B cell (primary cell): ENCODE results near the gene CEACAM20. TPM values are rescaled to one million over a fixed set of nuclear protein-coding genes. Genes with fewer than 3 reads are reported as not detected.
"Not testable (repeated sequence)": the region's sequence is repeated elsewhere in the genome, so short reads cannot be mapped to it uniquely, and the experiment has no call there.

Experiments
- ATAC-seq: fragments of 200-7000 bp; cut with Tn5 transposase; one replicate; pipeline ENCODE4 v1.10.0; 2021; ENCODE audit warnings: low read depth, mild to moderate bottlenecking, moderate number of reproducible peaks, moderate library complexity
- CTCF ChIA-PET: fragments of 350-600 bp; sonication (Branson Sonifier 250); formaldehyde crosslinking; loops from one replicate; lab custom pipeline; 2021; ENCODE audit warnings: antibody characterized with exemption, inconsistent platforms; lab: Charles Lee
- POLR2A ChIA-PET: fragments of 350-600 bp; sonication (Branson Sonifier 250); formaldehyde crosslinking; loops from one replicate; lab custom pipeline; 2021; ENCODE audit warnings: antibody characterized with exemption; lab: Charles Lee
- DNase-seq: peaks from one replicate; pipeline ENCODE4 v3.0.0; 2013
- H2AFZ ChIP-seq: 2 replicates; pipeline ENCODE4 v1.6.1; 2012; ENCODE audit warnings: mild to moderate bottlenecking, low read depth, low read length; ENCODE audit not compliant: insufficient read depth, poor library complexity, severe bottlenecking
- H3K27ac ChIP-seq, 2 donors: 1 replicate in 1 of 2; 2 replicates in 1 of 2; pipeline ENCODE4 v1.5.1; 2012 to 2013; ENCODE audit warnings: low read length in 2 of 2, mild to moderate bottlenecking in 2 of 2, moderate library complexity in 1 of 2
- H3K27me3 ChIP-seq, 4 experiments: fragments of 200-600 bp in 1 of 4; sonication (generic) in 1 of 4; replicated peaks in 1 of 4; 1 replicate in 2 of 4; 2 replicates in 2 of 4; pipeline versions ENCODE4 v1.6.1 to v1.7.0; 2013 to 2016; ENCODE audit warnings: low read length in 3 of 4, mild to moderate bottlenecking in 2 of 4, mixed read lengths in 1 of 4, moderate library complexity in 1 of 4; ENCODE audit not compliant: insufficient read depth in 4 of 4, control insufficient read depth in 3 of 4; ENCODE audit errors: control extremely low read depth in 1 of 4
- H3K36me3 ChIP-seq, 2 experiments: replicated peaks in 1 of 2; 1 replicate in 1 of 2; 2 replicates in 1 of 2; pipeline versions ENCODE4 v1.6.1 to v1.7.1; 2013; ENCODE audit warnings: low read length in 1 of 2; ENCODE audit not compliant: insufficient read depth in 2 of 2, control insufficient read depth in 1 of 2; ENCODE audit errors: control extremely low read depth in 1 of 2, extremely low read depth in 1 of 2
- H3K4me1 ChIP-seq, 2 donors: fragments of 200-600 bp in 1 of 2; sonication (generic) in 1 of 2; 1 replicate in 1 of 2; 2 replicates in 1 of 2; pipeline versions ENCODE4 v1.5.1 to v1.6.1; 2013 to 2017; ENCODE audit warnings: low read length in 2 of 2; ENCODE audit not compliant: control insufficient read depth in 2 of 2, insufficient read depth in 2 of 2
- H3K4me2 ChIP-seq: replicated peaks from 2 replicates; pipeline ENCODE3; 2012; ENCODE audit warnings: mild to moderate bottlenecking, low read depth, low read length; ENCODE audit not compliant: poor library complexity, severe bottlenecking
- H3K4me3 ChIP-seq, 5 experiments: fragments of 200-600 bp in 1 of 5; sonication (generic) in 1 of 5; 1 replicate in 3 of 5; 2 replicates in 2 of 5; pipeline versions ENCODE4 v1.5.1 to v1.7.0; 2011 to 2016; ENCODE audit warnings: low read length in 4 of 5, mild to moderate bottlenecking in 4 of 5, low read depth in 2 of 5, control low read depth in 1 of 5, moderate library complexity in 1 of 5; ENCODE audit not compliant: insufficient read depth in 1 of 5; ENCODE audit errors: control extremely low read depth in 1 of 5, extremely low read depth in 1 of 5
- H3K79me2 ChIP-seq: fragments of 200-600 bp; sonication (generic); one replicate; pipeline ENCODE4 v1.6.0; 2016; ENCODE audit warnings: low read length; ENCODE audit not compliant: control insufficient read depth, insufficient read depth
- H3K9ac ChIP-seq: fragments of 200-600 bp; sonication (generic); 2 replicates; pipeline ENCODE4 v1.6.1; 2017; ENCODE audit warnings: mild to moderate bottlenecking, low read length, moderate library complexity
- H3K9me3 ChIP-seq, 3 donors: one replicate each; pipeline versions ENCODE4 v1.6.1 to v1.7.1; 2013; ENCODE audit warnings: low read length in 2 of 3; ENCODE audit not compliant: control insufficient read depth in 2 of 3, insufficient read depth in 1 of 3; ENCODE audit errors: control extremely low read depth in 1 of 3
- H4K20me1 ChIP-seq: 2 replicates; pipeline ENCODE4 v1.6.0; 2012; ENCODE audit warnings: mild to moderate bottlenecking, low read length; ENCODE audit not compliant: insufficient read depth, control insufficient read depth, poor library complexity, severe bottlenecking
- H3K27ac Mint-ChIP-seq: one replicate; pipeline ENCODE4 v1.8.0; 2021; ENCODE audit warnings: mixed read lengths
- H3K27me3 Mint-ChIP-seq: one replicate; pipeline ENCODE4 v1.8.0; 2021; ENCODE audit warnings: mixed read lengths
- H3K4me1 Mint-ChIP-seq: one replicate; pipeline ENCODE4 v1.8.0; 2021; ENCODE audit warnings: mixed read lengths
- H3K4me3 Mint-ChIP-seq: one replicate; pipeline ENCODE4 v1.8.0; 2021; ENCODE audit warnings: mixed read lengths
- H3K9me3 Mint-ChIP-seq: one replicate; pipeline ENCODE4 v1.8.0; 2022; ENCODE audit warnings: mixed read lengths; ENCODE audit not compliant: insufficient read depth
- WGBS: methylation state at CpG from one replicate; pipeline ENCODE4 v1.1.5; 2013; ENCODE audit warnings: missing lambda C conversion rate; ENCODE audit not compliant: insufficient coverage; 5-methylcytosine and 5-hydroxymethylcytosine counted together
- intact Hi-C: fragments of 100-400 bp; cut with micrococcal nuclease; formaldehyde crosslinking; loops from one replicate; pipeline ENCODE4 v1.10.0; 2022
- polyA plus RNA-seq: library from polyadenylated mRNA; depleted of rRNA; stranded (reverse); fragments of >200 nt; gene quantifications from 2 replicates; pipeline ENCODE4 v1.2.3, GENCODE V29; 2012
- small RNA-seq: library from RNA; depleted of rRNA; stranded (forward); fragments of <200 nt; gene quantifications from one replicate; pipeline ENCODE3, GENCODE V24; 2012; ENCODE audit warnings: low replicate concordance, low read depth; ENCODE audit not compliant: insufficient read length
- total RNA-seq, 2 donors: library from RNA; stranded (reverse); fragments of 120-200 nt in 1 of 2; gene quantifications; 1 replicate in 1 of 2; 2 replicates in 1 of 2; pipeline versions ENCODE4 v1.2.3 to v1.2.4, GENCODE V29; 2013 to 2022

The CEACAM20 gene
- total and polyA plus RNA-seq, 2 donors (not counting 1 experiment from before 2014, with no cell fraction given), result not detected

DNA sequence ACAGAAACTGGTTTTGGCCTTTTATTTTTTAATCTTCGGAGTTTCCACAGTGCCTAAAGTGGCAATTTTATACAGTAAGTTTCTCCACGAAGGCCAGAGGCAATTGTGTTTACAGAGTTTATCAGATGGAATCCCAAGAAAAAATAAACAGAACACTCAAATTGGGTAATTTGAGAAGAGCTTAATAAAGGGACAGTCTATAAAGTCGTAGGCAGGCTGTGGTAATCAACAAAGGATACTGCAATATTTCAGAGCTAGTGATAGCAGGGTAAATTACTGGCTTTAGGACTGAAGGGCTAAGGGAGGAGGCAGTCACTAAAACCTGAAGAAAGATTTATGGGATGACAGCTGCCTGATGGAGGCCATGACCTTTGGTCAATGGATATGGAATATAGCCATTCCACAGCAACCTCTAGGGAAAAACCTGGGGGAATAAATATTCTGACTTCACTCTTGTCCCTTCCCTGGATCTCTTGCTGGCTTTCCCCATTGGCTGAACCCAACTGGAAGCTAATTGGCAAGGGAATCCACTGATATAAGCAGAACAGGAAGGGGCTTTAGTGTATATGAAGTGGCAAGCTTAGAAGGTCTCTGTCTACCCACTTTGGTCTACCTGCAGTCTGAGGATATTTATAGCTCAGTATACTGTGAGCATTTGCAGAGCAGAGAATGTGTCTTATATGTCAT is 66.7 kb downstream of the CEACAM20 start:
- intact Hi-C loops, H3K4me1 ChIP-seq, H4K20me1 ChIP-seq, H3K27ac Mint-ChIP-seq, ATAC-seq, H3K4me3 Mint-ChIP-seq, H3K27me3 ChIP-seq, H3K79me2 ChIP-seq, DNase-seq, H3K27me3 Mint-ChIP-seq, H2AFZ ChIP-seq, H3K4me3 ChIP-seq, H3K27ac ChIP-seq, H3K9ac ChIP-seq, H3K36me3 ChIP-seq, POLR2A ChIA-PET, H3K4me1 Mint-ChIP-seq, H3K4me2 ChIP-seq, CTCF ChIA-PET: not testable (repeated sequence)
- H3K9me3 ChIP-seq, result peaks cover 0 to 30% (median 22%) of the 10 kb centered on the region in 3 donors
- WGBS, result 20% methylated on average over 1 of the region's 3 CpGs
- H3K9me3 Mint-ChIP-seq, result peaks cover 30% of the 10 kb centered on the region

Small RNAs within 50 kb of the gene (small RNA-seq; reads per million reads assigned to genes)
- gene AC243964.1, result not detected

Other genes with a start within 250 kb of the CEACAM20 start
- 18.8 and 19.5 TPM in 2 replicates for gene ZNF235, start 224.7 kb downstream of the CEACAM20 start, total RNA-seq
- gene ZNF235, start 224.7 kb downstream of the CEACAM20 start, polyA plus RNA-seq, result 4.3 and 4.7 TPM in 2 replicates
- gene ZNF112, start 173.0 kb downstream of the CEACAM20 start, total RNA-seq, result 1.7 and 2.5 TPM in 2 replicates
- gene ZNF112, start 173.0 kb downstream of the CEACAM20 start, polyA plus RNA-seq, result 0.51 and 0.66 TPM in 2 replicates
- gene ZNF285, start 128.1 kb downstream of the CEACAM20 start, total RNA-seq, result 7.6 and 7.9 TPM in 2 replicates
- 2.9 and 4.6 TPM in 2 replicates for gene ZNF285, start 128.1 kb downstream of the CEACAM20 start, polyA plus RNA-seq
- 6.2 and 6.7 TPM in 2 replicates for gene ZNF229, start 81.2 kb downstream of the CEACAM20 start, total RNA-seq
- gene ZNF229, start 81.2 kb downstream of the CEACAM20 start, polyA plus RNA-seq, result 1.5 and 1.8 TPM in 2 replicates
- 16.1 and 19.6 TPM in 2 replicates for gene ZNF180, start 29.2 kb downstream of the CEACAM20 start, total RNA-seq
- gene ZNF180, start 29.2 kb downstream of the CEACAM20 start, polyA plus RNA-seq, result 1.6 and 4.4 TPM in 2 replicates
- not detected in 2 replicates for gene IGSF23, start 83.9 kb upstream of the CEACAM20 start, total RNA-seq
- not detected in 2 replicates for gene IGSF23, start 83.9 kb upstream of the CEACAM20 start, polyA plus RNA-seq
- 0.67 TPM in 1 of 2 replicates, not detected in the other for gene PVR, start 114.2 kb upstream of the CEACAM20 start, total RNA-seq
- 0.09 and 0.26 TPM in 2 replicates for gene PVR, start 114.2 kb upstream of the CEACAM20 start, polyA plus RNA-seq
- gene CEACAM19, start 141.8 kb upstream of the CEACAM20 start, total RNA-seq, result not detected in 2 replicates
- gene CEACAM19, start 141.8 kb upstream of the CEACAM20 start, polyA plus RNA-seq, result 0.06 TPM in 1 of 2 replicates, not detected in the other
- gene CEACAM16, start 169.5 kb upstream of the CEACAM20 start, total RNA-seq, result not detected in 2 replicates
- not detected in 2 replicates for gene CEACAM16, start 169.5 kb upstream of the CEACAM20 start, polyA plus RNA-seq
- 135 and 147 TPM in 2 replicates for gene BCL3, start 219.0 kb upstream of the CEACAM20 start, total RNA-seq
- gene BCL3, start 219.0 kb upstream of the CEACAM20 start, polyA plus RNA-seq, result 52.3 and 124 TPM in 2 replicates
- gene CBLC, start 248.2 kb upstream of the CEACAM20 start, total RNA-seq, result not detected in 2 replicates
- not detected in 2 replicates for gene CBLC, start 248.2 kb upstream of the CEACAM20 start, polyA plus RNA-seq